Stomach (tissue), 19 donors: Measurements from ENCODE around the gene BAIAP3. TPM values are rescaled to one million over a fixed set of nuclear protein-coding genes. Genes with fewer than 3 reads are reported as not detected.

Experiments
- DNase-seq, 2 donors: peaks; one replicate each; pipeline versions ENCODE4 v3.0.0 to v3.0.0-alpha.2; 2013 to 2019
- H3K27ac ChIP-seq, 5 donors: fragments of 200-600 bp in 4 of 5; sonication (generic) in 4 of 5; one replicate each; pipeline ENCODE4 v1.5.1; 2013 to 2019; ENCODE audit warnings: mild to moderate bottlenecking in 1 of 5, moderate library complexity in 1 of 5
- H3K27me3 ChIP-seq, 3 donors: fragments of 200-600 bp; sonication (generic); one replicate each; pipeline ENCODE4 v1.5.1; 2017 to 2019; ENCODE audit warnings: mixed run types in 1 of 3
- H3K36me3 ChIP-seq, 4 donors: fragments of 200-600 bp; sonication (generic); 1 replicate in 3 of 4; 2 replicates in 1 of 4; pipeline ENCODE4 v1.5.1; 2016 to 2019
- H3K4me1 ChIP-seq, 4 donors: fragments of 200-600 bp; sonication (generic); one replicate each; pipeline ENCODE4 v1.5.1; 2016 to 2019
- H3K4me3 ChIP-seq, 4 donors: fragments of 200-600 bp; sonication (generic) in 3 of 4; one replicate each; pipeline ENCODE4 v1.5.1; 2016 to 2019; ENCODE audit warnings: mild to moderate bottlenecking in 1 of 4
- H3K9me3 ChIP-seq, 4 donors: fragments of 200-600 bp; sonication (generic); one replicate each; pipeline ENCODE4 v1.5.1; 2016 to 2019
- CTCF ChIP-seq, 7 experiments: fragments of 450-650 bp in 4 of 7; fragments of 200-600 bp in 3 of 7; sonication (generic) in 3 of 7; IDR thresholded peaks; one replicate each; pipeline ENCODE4 v1.5.1; 2016 to 2019; ENCODE audit warnings: antibody characterized with exemption in 7 of 7, control low read depth in 2 of 7, mild to moderate bottlenecking in 1 of 7
- EP300 ChIP-seq: sonication (generic); formaldehyde crosslinking; IDR thresholded peaks from one replicate; pipeline ENCODE4 v1.6.1; 2017; ENCODE audit warnings: antibody characterized with exemption
- POLR2A ChIP-seq, 4 donors: fragments of 450-650 bp; IDR thresholded peaks; one replicate each; pipeline ENCODE4 v1.6.1; 2016; ENCODE audit warnings: antibody characterized with exemption in 4 of 4, control low read depth in 2 of 4, mild to moderate bottlenecking in 1 of 4, moderate library complexity in 1 of 4
- POLR2AphosphoS5 ChIP-seq, 3 donors: sonication (generic); formaldehyde crosslinking; IDR thresholded peaks; one replicate each; pipeline ENCODE4 v1.6.1; 2016; ENCODE audit warnings: antibody characterized with exemption in 3 of 3
- WGBS, 5 donors: extraction: QIAGEN DNeasy Blood & Tissue Kit in 3 of 5; methylation state at CpG; one replicate each; pipeline versions ENCODE4 v1.1.5 to v1.1.7; 2013 to 2018; 5-methylcytosine and 5-hydroxymethylcytosine counted together
- intact Hi-C: fragments of 100-400 bp; cut with DNase I; formaldehyde crosslinking; loops from one replicate; pipeline ENCODE4 v1.15.1; 2023; ENCODE audit warnings: low total_unique reads
- long read RNA-seq, 10 donors: transcript quantifications; one replicate each; lab custom pipeline, GENCODE V29; 2026
- polyA plus RNA-seq, 3 donors: library from polyadenylated mRNA; stranded (reverse); fragments of 200-250 nt; gene quantifications; one replicate each; pipeline ENCODE4 v1.2.3, GENCODE V29; 2013
- total RNA-seq, 5 donors: library from RNA; depleted of rRNA; stranded (reverse); fragments of >200 nt; gene quantifications; one replicate each; pipeline versions ENCODE4 v1.1.0 to v1.2.3, GENCODE V29; 2014 to 2016
- donor health status: healthy with polysubstance abuse.
- donor health status: Bipolar disorder and iron deficiency.
- donor health status: healthy.

Gene BAIAP3
- total RNA-seq (10 to 100 TPM in 1 of 5 donors, 1 to 10 TPM in 4; 3.7 to 94.7 (median 6.7) TPM), polyA plus RNA-seq (1 to 10 TPM; 1.5 to 3.6 (median 2.5) TPM)
- long read RNA-seq, donor 1, partial matches to known transcripts: 0 of 1 reads
- long read RNA-seq, donor 1, other reads (novel, unspliced or antisense): 0 of 1 reads
- long read RNA-seq, donor 2, partial matches to known transcripts: 9 of 9 reads
- long read RNA-seq, donor 2, other reads (novel, unspliced or antisense): 0 of 9 reads
- long read RNA-seq, donor 3: 0 reads
- long read RNA-seq, donor 4: 0 reads
- long read RNA-seq, donor 5: 0 reads
- long read RNA-seq, donor 6, full-length matches to known transcripts: 1 of 22 reads
- long read RNA-seq, donor 6, partial matches to known transcripts: 21 of 22 reads
- long read RNA-seq, donor 6, other reads (novel, unspliced or antisense): 0 of 22 reads
- long read RNA-seq, donor 7: 0 reads
- long read RNA-seq, donor 8: 0 reads
- long read RNA-seq, donor 9: 0 reads
- long read RNA-seq, donor 10, partial matches to known transcripts: 0 of 13 reads
- long read RNA-seq, donor 10, other reads (novel, unspliced or antisense): 13 of 13 reads

GRCh38 chr16:1333149-1333812 is at the start of gene BAIAP3:
BAIAP3 (plus strand) TSS chr16:1333645; CDS start chr16:1338550, 4,905 bp downstream.
- Histone ChIP-seq H3K27ac (peak within 1 kb of the TSS in 2 of 5 donors; percentile 2 to 60), H3K9me3 (peaks cover 0 to 8% (median 6%) of the 10 kb centered on the region in 4 donors), H3K27me3 (peaks cover 13 to 85% (median 53%) of the 10 kb centered on the region in 3 donors), H3K4me1 (peaks cover 38 to 43% (median 40%) of the 10 kb centered on the region in 4 donors), H3K4me3 (peak within 1 kb of the TSS; percentile 38 to 56 (median 42)), H3K36me3 (no peaks in the 10 kb centered on the region)
- no peak for TF ChIP-seq POLR2A (IDR thresholded peaks at IDR 0.05)
- TF ChIP-seq POLR2AphosphoS5 (IDR thresholded peaks at IDR 0.05): no peak
- WGBS, 5 donors: 4 to 5% (median 5%) methylated on average over 19 to 83 of the region's 83 CpGs; no CpG with 5 or more reads in 1 of the 5 donors
- DNase-seq: peak; percentile 59 to 74
- intact Hi-C loops: no loop called here

GRCh38 chr16:1283996-1284616 is 49.3 kb upstream of the BAIAP3 start:
- DNase-seq: no peak
- intact Hi-C loops: no loop called here
- peaks cover 0 to 10% (median 3%) of the 10 kb centered on the region in 4 donors for H3K4me1 ChIP-seq
- no peaks in the 10 kb centered on the region for H3K9me3 ChIP-seq
- H3K4me3 ChIP-seq: no peak overlapping the region
- peaks cover 20 to 85% (median 30%) of the 10 kb centered on the region in 3 donors for H3K27me3 ChIP-seq
- no peaks in the 10 kb centered on the region for H3K36me3 ChIP-seq
- no peak for TF ChIP-seq POLR2AphosphoS5 (IDR thresholded peaks at IDR 0.05)
- no peak for TF ChIP-seq EP300
- TF ChIP-seq POLR2A (IDR thresholded peaks at IDR 0.05): no peak
- 68 to 83% (median 78%) methylated on average over 10 to 16 of the region's 16 CpGs for WGBS, 5 donors
- H3K27ac ChIP-seq: no peak overlapping the region

GRCh38 chr16:1285669-1286512 is 47.6 kb upstream of the BAIAP3 start:
- intact Hi-C loops: no loop called here
- no peak for TF ChIP-seq EP300
- no peak for TF ChIP-seq POLR2A (IDR thresholded peaks at IDR 0.05)
- TF ChIP-seq CTCF (IDR thresholded peaks at IDR 0.05): no peak
- no peak for TF ChIP-seq POLR2AphosphoS5 (IDR thresholded peaks at IDR 0.05)
- no peaks in the 10 kb centered on the region for H3K36me3 ChIP-seq
- no peak for DNase-seq
- H3K27ac ChIP-seq: no peak overlapping the region
- 69 to 73% (median 72%) methylated on average over 34 to 38 of the region's 38 CpGs for WGBS, 5 donors
- H3K27me3 ChIP-seq: peaks cover 20 to 87% (median 45%) of the 10 kb centered on the region in 3 donors
- H3K4me3 ChIP-seq: no peak overlapping the region
- peaks cover 0 to 16% (median 7%) of the 10 kb centered on the region in 4 donors for H3K4me1 ChIP-seq
- H3K9me3 ChIP-seq: no peaks in the 10 kb centered on the region

- Histone ChIP-seq H3K27ac (no peak overlapping the region), H3K36me3 (no peaks in the 10 kb centered on the region), H3K4me1 (peaks cover 0 to 16% (median 7%) of the 10 kb centered on the region in 4 donors), H3K4me3 (no peak overlapping the region), H3K27me3 (peaks cover 20 to 89% (median 52%) of the 10 kb centered on the region in 3 donors), H3K9me3 (no peaks in the 10 kb centered on the region)
- whole genome bisulfite sequencing, 5 donors: 74 to 86% (median 78%) methylated on average over 12 to 25 of the region's 25 CpGs
- DNase-seq: no peak
- intact Hi-C loops: no loop called here
- no peak for TF ChIP-seq POLR2AphosphoS5 (IDR thresholded peaks at IDR 0.05)
- no peak for TF ChIP-seq POLR2A (IDR thresholded peaks at IDR 0.05)
- TF ChIP-seq EP300: no peak
- TF ChIP-seq CTCF (IDR thresholded peaks at IDR 0.05): no peak
These were observed 46.8 kb upstream of the BAIAP3 start for GRCh38 chr16:1286513-1287094.
